ENCODE results near the gene OR5H2.
"Not testable (repeated sequence)": the region's sequence is repeated elsewhere in the genome, so short reads cannot be mapped to it uniquely, and the experiment has no call there.

OR5H2 gene

GRCh38 chr3:98282205-98282604 is at the start of gene OR5H2:
Gene OR5H2 (plus strand): TSS chr3:98282505. CDS start chr3:98282903, 398 bp downstream.
- no peak for DNase-seq

- DNase-seq: no peak
These were observed 48.8 kb upstream of the OR5H2 start for GRCh38 chr3:98233468-98233867.

- no peak for DNase-seq
These were observed 42.2 kb upstream of the OR5H2 start for GRCh38 chr3:98240131-98240530.

DNA sequence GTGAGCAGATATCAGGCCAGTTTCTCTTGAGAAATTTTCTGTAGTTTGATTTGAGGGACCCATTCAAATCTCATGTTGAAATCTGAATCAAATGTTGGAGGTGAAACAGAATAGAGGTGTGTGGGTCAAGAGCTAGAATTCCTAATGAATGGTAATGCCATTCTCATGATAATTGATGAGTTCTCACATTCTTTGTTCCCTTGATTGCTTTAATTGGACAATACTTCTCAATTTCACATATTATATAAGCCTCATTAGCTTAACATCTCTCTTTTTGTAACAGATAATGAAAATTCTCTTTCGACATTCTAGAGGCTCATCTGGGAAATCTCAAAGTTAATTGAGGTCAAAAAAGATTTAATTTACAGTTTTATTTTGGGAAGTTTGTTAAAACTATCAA is 40.1 kb upstream of the OR5H2 start:
- DNase-seq: no peak

DNA sequence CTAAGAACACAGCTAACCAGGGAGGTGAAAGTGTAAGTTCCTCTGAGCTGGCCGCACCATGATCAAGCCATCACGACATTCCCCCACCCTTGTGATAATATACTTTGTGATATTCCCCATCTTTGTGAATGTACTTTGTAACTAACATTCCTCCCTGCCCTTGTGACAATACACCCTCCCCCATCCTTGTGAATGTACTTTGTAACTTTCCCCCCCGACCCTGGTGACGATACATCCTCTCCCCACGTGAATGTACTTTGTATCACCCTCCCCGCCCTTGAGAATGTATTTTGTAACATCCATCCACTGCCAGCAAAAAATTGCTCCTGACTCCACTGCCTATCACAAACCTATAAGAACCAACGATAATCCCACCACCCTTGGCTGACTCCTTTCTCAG is 38.5 kb upstream of the OR5H2 start:
- DNase-seq: no peak

- DNase-seq: no peak
These were observed 36.2 kb upstream of the OR5H2 start for GRCh38 chr3:98246142-98246541.

DNA sequence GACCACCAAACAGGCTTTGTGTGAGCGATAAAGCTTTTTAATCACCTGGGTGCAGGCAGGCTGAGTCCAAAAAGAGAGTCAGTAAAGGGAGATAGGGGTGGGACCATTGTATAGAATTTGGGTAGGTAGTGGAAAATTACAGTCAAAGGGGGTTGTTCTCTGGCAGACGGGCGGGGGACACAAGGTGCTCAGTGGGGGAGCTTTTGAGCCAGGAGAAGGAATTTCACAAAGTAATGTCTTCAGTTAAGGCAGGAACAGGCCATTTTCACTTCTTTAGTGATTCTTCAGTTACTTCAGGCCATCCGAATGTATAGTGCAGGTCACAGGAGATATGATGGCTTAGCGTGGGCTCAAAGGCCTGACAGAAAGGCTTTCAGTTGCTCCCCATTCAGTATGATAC is 26.3 kb upstream of the OR5H2 start:
- not testable (repeated sequence) for DNase-seq

DNA sequence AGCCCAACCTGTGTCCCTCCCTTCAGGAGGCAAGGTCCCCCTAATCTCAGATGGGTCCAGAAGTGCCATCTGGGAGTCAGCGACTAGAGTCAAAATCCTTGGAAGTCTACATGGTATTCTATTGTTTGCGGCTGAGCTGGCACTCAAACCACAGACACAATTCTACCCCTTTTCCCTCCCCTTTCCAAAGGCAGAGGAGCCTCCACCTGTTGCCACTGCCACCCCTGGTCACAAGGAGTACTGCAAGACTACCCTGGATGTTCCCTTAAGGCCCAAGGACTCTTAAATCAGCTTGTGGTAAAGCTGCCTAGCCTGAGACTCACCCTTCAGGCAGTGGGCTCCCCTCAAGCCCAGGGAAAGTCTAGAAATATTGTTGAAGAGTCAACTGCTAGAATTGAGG is 22.6 kb upstream of the OR5H2 start:
- DNase-seq: peak; percentile 26

DNA sequence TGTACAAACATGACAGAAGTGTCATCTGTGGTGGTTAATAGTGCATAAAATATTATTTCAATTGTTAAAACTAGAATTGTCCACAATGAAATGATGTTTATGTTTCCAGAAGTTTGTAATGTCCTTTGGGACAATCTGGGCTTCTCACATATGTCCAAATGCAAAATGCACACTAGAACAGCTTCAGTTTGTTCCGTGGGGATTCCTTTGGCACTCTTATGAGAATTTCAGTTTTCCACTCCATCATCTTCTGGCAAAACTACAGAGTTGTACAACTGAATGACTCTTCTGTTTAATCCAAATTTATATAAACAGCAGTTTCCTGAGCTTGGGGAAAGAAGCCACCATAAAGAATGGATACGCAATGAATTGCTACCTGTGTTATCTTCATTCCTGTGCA is 20.3 kb upstream of the OR5H2 start:
- DNase-seq: no peak

- no peak for DNase-seq
These were observed 18.4 kb upstream of the OR5H2 start, which contains the start of gene OR5H6 for GRCh38 chr3:98263944-98264343. Gene OR5H6 (plus strand): TSS chr3:98264244. CDS start chr3:98264333, 89 bp downstream.

- no peak for DNase-seq
These were observed 12.5 kb upstream of the OR5H2 start for GRCh38 chr3:98269846-98270245.

GRCh38 chr3:98272126-98272525 is 10.2 kb upstream of the OR5H2 start:
- DNase-seq: no peak

- DNase-seq: no peak
These were observed 7.4 kb upstream of the OR5H2 start for GRCh38 chr3:98274914-98275313.

DNA sequence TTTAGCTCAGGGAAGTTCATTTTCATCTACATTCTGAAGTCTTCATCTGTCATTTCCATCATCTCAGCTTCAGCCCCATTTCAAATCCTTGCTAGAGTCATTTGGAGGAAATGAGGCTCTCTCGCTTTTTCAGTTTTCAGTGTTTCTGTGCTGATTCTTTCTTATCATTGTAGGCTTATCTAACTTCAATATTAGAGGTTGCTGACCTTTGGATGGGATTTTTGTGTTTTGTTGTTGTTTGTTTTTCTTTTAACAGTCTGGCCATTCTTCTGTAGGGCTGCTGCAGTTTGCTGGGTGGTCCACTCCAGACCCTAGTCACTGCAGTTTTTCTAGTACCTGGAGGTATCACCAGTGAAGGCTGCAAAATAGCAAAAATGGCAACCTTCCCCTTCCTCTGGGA is 8.6 kb downstream of the OR5H2 start:
- no peak for DNase-seq

- no peak for DNase-seq
These were observed 9.1 kb downstream of the OR5H2 start for GRCh38 chr3:98291332-98291957.

DNA sequence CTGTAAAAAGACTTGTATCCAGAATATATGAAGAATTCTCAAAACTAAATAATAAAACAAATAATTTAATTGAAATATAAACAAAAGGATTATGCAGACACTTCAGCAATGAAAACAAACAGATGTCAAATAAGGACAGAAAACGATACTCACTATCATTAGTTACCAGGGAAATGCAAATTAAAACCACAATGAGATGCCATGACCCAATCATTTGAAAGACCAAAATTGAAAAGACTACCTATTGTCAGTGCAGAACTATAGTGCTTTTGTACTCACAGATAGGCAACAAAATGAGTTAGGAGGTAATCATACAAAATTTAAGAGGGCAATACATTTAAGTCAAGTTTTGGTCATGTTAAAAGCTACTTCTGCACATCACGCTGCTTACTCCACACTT is 39.8 kb downstream of the OR5H2 start:
- DNase-seq: no peak

DNA sequence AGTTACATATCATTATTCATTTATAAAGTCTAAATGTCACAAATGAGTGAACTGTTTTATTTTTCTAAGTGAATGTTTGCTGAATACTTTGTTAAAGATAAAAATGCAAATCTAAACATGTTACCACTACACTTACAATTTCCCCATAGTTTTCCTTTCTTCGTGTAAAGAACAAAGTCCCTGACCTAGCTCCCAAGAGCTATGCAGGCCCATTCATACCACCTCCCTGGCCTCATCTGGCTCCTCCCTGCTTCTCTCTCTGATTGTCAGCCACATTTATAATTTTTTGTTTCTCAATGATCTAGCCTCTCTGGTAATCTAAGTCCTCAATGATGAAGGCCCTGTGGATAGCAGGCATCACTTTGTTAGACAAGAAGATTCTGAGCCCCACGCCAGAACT is 40.4 kb downstream of the OR5H2 start:
- no peak for DNase-seq

- no peak for DNase-seq
These were observed 41.1 kb downstream of the OR5H2 start for GRCh38 chr3:98323425-98323824.

- DNase-seq: no peak
These were observed 42.8 kb downstream of the OR5H2 start for GRCh38 chr3:98325055-98325454.

DNA sequence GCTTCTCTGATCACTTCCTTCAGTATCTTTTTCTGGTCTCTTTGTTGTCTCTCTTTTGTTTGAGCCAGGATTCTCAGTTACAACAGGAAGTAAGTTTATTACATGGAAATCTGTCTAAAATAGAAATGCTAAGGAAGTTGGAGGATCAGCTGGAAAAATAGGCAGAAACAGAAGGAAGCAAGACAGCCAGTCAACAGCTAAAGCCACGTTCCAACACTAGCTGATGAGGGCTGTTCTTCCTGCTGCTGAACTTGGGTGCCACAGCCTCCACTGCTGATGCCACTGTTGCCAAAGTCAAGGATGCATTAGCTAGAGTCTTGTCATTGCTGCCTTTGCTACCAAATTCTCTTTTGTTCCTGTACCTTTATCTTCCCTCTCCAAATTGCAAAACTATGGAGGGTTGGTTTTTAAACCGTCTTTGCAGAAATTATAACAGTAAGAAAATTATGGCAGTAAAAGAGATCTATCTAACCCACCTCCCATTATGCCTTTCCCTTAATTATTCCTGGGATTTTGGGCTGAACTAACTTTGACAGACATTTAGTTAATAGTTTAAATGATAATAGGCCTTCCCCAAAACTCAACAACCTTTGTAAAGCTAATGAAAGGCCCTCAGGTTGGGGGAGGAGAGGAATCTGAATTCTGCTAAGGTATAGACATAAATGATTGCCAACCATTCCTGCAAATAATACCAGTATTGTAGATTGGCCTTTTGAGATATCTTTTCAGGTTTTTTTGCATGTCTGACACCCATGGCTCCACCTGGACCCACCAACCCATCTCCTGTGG is 44.0 kb downstream of the OR5H2 start:
- no peak for DNase-seq

GRCh38 chr3:98326945-98327344 is 44.6 kb downstream of the OR5H2 start:
- DNase-seq: no peak

GRCh38 chr3:98328933-98329332 is 46.6 kb downstream of the OR5H2 start:
- DNase-seq: no peak

DNA sequence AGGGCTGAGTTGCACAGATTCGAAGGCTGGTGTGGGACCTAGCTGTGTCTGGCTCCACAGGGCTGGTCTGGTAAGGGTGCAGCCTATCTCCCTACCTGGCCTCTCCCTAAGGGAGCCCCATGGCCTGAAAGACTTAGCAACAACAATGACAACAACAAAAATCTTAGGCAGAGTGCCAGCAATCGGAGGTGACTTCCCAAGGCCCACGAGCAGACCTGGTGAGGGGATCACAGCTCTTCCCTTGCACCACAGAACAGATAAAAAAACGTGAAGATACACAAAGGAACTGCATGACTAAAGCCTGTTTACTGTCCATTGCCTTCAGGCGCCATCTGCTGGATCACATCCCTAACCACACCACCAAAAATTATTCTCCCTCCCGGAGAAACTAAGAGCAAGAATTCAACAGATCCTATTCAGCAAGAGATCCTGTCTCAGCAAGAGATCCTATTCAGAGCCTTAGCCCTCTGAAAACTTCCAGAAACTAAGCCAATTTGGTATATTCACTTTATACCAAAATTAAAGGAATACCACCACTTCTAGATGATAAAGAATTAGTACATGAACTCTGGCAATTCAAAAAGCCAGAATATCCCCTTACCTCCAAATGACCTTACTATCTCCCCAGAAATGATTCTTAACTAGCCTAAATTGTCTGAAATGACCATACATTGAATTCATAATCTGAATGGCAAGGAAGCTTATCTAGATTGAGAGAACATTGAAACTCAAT is 47.3 kb downstream of the OR5H2 start:
- DNase-seq: peak; percentile 52

- no peak for DNase-seq
These were observed 49.0 kb downstream of the OR5H2 start for GRCh38 chr3:98331329-98331728.

All from stimulated activated CD8-positive, alpha-beta memory T cell treated with anti-CD3 and anti-CD28 coated beads, Interleukin-4, amount 100 ng/mL, for 48 hours (primary cell).